ENCODE results near the gene KMT2D. TPM values are rescaled to one million over a fixed set of nuclear protein-coding genes. Genes with fewer than 3 reads are reported as not detected.

KMT2D gene
- total RNA-seq, 2 donors from 2014 or later = 68.6 to 84.2 TPM

Other genes starting within 250 kb of the KMT2D start
- 10 to 100 TPM; 15.1 to 16.5 TPM for gene CACNB3, start 242.3 kb downstream of the KMT2D start, total RNA-seq
- gene DDX23, start 208.6 kb downstream of the KMT2D start, total RNA-seq = 100 to 1,000 TPM in 1 of 2 donors, 10 to 100 TPM in 1; 100.0 to 115 TPM
- 1 to 10 TPM; 4.5 to 5.5 TPM for gene RND1, start 194.9 kb downstream of the KMT2D start, total RNA-seq
- gene FKBP11, start 135.3 kb downstream of the KMT2D start, total RNA-seq = 100 to 1,000 TPM in 1 of 2 donors, 10 to 100 TPM in 1; 67.9 to 107 TPM
- 10 to 100 TPM; 73.5 to 96.5 TPM for gene ARF3, start 103.3 kb downstream of the KMT2D start, total RNA-seq
- gene WNT10B, start 89.1 kb downstream of the KMT2D start, total RNA-seq = 1 to 10 TPM in 1 of 2 donors, under 1 TPM in 1; 0.31 to 1.7 TPM
- under 1 TPM in 1 of 2 donors, not detected in 1; 0.42 TPM for gene WNT1, start 82.5 kb downstream of the KMT2D start, total RNA-seq
- under 1 TPM; 0.25 to 0.38 TPM for gene DDN, start 61.4 kb downstream of the KMT2D start, total RNA-seq
- 10 to 100 TPM; 66.1 to 79.3 TPM for gene PRKAG1, start 42.0 kb downstream of the KMT2D start, total RNA-seq
- gene RHEBL1, start 9.2 kb upstream of the KMT2D start, total RNA-seq = 10 to 100 TPM; 20.6 to 28.3 TPM
- under 1 TPM; 0.12 to 0.41 TPM for gene DHH, start 34.0 kb upstream of the KMT2D start, total RNA-seq
- gene LMBR1L, start 50.1 kb upstream of the KMT2D start, total RNA-seq = 100 to 1,000 TPM in 1 of 2 donors, 10 to 100 TPM in 1; 80.0 to 108 TPM
- 100 to 1,000 TPM; 851 to 922 TPM for gene TUBA1B, start 70.6 kb upstream of the KMT2D start, total RNA-seq
- gene TUBA1A, start 128.3 kb upstream of the KMT2D start, total RNA-seq = 10 to 100 TPM; 77.6 to 82.6 TPM
- gene TUBA1C, start 204.3 kb upstream of the KMT2D start, total RNA-seq = 100 to 1,000 TPM; 124 to 151 TPM
- 1 to 10 TPM in 1 of 2 donors, not detected in 1; 1.7 TPM for gene PRPH, start 234.4 kb upstream of the KMT2D start, total RNA-seq

All from activated T-cell treated with anti-CD3 and anti-CD28 coated beads, Interleukin-2, amount 50 U/mL, for 72 hours (primary cell).